IMR-90 (cell line): ENCODE results near the gene MLYCD. TPM values are rescaled to one million over a fixed set of nuclear protein-coding genes. Genes with fewer than 3 reads are reported as not detected.

ENCODE experiments used
- ATAC-seq: fragments of 200-7000 bp; cut with Tn5 transposase; 2 replicates; pipeline ENCODE4 v1.9.1; 2020; ENCODE audit warnings: low read depth, mild to moderate bottlenecking, moderate library complexity
- BruUV-seq: library from RNA; stranded (reverse); fragments of 400-500 nt; replicated peaks from 2 replicates; lab custom pipeline; 2021; lab: Mats Ljungman, UMichigan
- CTCF ChIA-PET: fragments of 300-600 bp; formaldehyde crosslinking; extraction: SDS; loops from one replicate; lab custom pipeline; 2021; ENCODE audit warnings: antibody characterized with exemption; lab: Yijun Ruan, JAX
- POLR2A ChIA-PET: fragments of 300-600 bp; sonication (Branson Sonifier 250); formaldehyde crosslinking; loops from one replicate; lab custom pipeline; 2022; ENCODE audit warnings: antibody characterized with exemption; ENCODE audit not compliant: unreplicated experiment; lab: Charles Lee
- DNase-seq: peaks from one replicate; pipeline ENCODE4 v3.0.0; 2013
- H2AFZ ChIP-seq: replicated peaks from 2 replicates; pipeline ENCODE3; 2013; ENCODE audit warnings: low read length, mild to moderate bottlenecking; ENCODE audit not compliant: poor library complexity
- H2AK5ac ChIP-seq: 2 replicates; pipeline ENCODE4 v1.6.1; 2013; ENCODE audit warnings: low read depth, low read length, inconsistent platforms
- H2AK9ac ChIP-seq: replicated peaks from 2 replicates; pipeline ENCODE3; 2013; ENCODE audit warnings: mild to moderate bottlenecking, low read depth, low read length, moderate library complexity; ENCODE audit not compliant: poor library complexity
- H2BK120ac ChIP-seq: 2 replicates; pipeline ENCODE4 v1.6.1; 2013; ENCODE audit warnings: low read depth, low read length, inconsistent platforms
- H2BK15ac ChIP-seq: 3 replicates; pipeline ENCODE4 v1.6.1; 2013; ENCODE audit warnings: low read depth, low read length, inconsistent platforms
- H2BK20ac ChIP-seq: 2 replicates; pipeline ENCODE4 v1.6.1; 2013; ENCODE audit warnings: low read depth, mild to moderate bottlenecking, inconsistent platforms, low read length, moderate library complexity
- H2BK5ac ChIP-seq: 2 replicates; pipeline ENCODE4 v1.6.1; 2013; ENCODE audit warnings: mild to moderate bottlenecking, low read depth, low read length, inconsistent platforms; ENCODE audit not compliant: poor library complexity, severe bottlenecking
- H3K14ac ChIP-seq: replicated peaks from 2 replicates; pipeline ENCODE4 v1.6.1; 2013; ENCODE audit warnings: low read depth, low read length, inconsistent platforms
- H3K18ac ChIP-seq: 2 replicates; pipeline ENCODE4 v1.6.1; 2013; ENCODE audit warnings: low read depth, low read length, control low read depth
- H3K23ac ChIP-seq: 2 replicates; pipeline ENCODE4 v1.6.1; 2013; ENCODE audit warnings: low read depth, low read length, inconsistent platforms
- H3K27ac ChIP-seq: 2 replicates; pipeline ENCODE4 v1.5.1; 2013; ENCODE audit warnings: mild to moderate bottlenecking, control low read depth, low read length; ENCODE audit not compliant: insufficient read depth
- H3K27me3 ChIP-seq: 2 replicates; pipeline ENCODE4 v1.6.1; 2013; ENCODE audit warnings: low read length; ENCODE audit not compliant: control insufficient read depth, insufficient read depth
- H3K36me3 ChIP-seq: 2 replicates; pipeline ENCODE4 v1.6.1; 2013; ENCODE audit warnings: low read length, mixed read lengths; ENCODE audit not compliant: control insufficient read depth, insufficient read depth
- H3K4ac ChIP-seq: 2 replicates; pipeline ENCODE4 v1.6.1; 2013; ENCODE audit warnings: low read depth, low read length, inconsistent platforms
- H3K4me1 ChIP-seq: 2 replicates; pipeline ENCODE4 v1.6.1; 2013; ENCODE audit warnings: low read length, mixed read lengths; ENCODE audit not compliant: control insufficient read depth, insufficient read depth
- H3K4me2 ChIP-seq: 2 replicates; pipeline ENCODE4 v1.6.1; 2013; ENCODE audit warnings: low read depth, mild to moderate bottlenecking, control low read depth, low read length, moderate library complexity
- H3K4me3 ChIP-seq: 2 replicates; pipeline ENCODE4 v1.5.1; 2013; ENCODE audit warnings: low read depth, mild to moderate bottlenecking, control low read depth, low read length, moderate library complexity; ENCODE audit not compliant: insufficient read depth
- H3K56ac ChIP-seq: 2 replicates; pipeline ENCODE4 v1.6.1; 2013; ENCODE audit warnings: low read length, inconsistent platforms; ENCODE audit not compliant: insufficient read depth; ENCODE audit errors: extremely low read depth
- H3K79me1 ChIP-seq, 2 experiments: 2 replicates each; pipeline ENCODE4 v1.6.1; 2013; ENCODE audit warnings: low read length in 2 of 2, inconsistent platforms in 1 of 2, low read depth in 1 of 2
- H3K9ac ChIP-seq: 2 replicates; pipeline ENCODE4 v1.6.1; 2013; ENCODE audit warnings: low read depth, low read length, control low read depth
- H3K9me1 ChIP-seq: 2 replicates; pipeline ENCODE4 v1.6.1; 2013; ENCODE audit warnings: low read length, inconsistent platforms; ENCODE audit not compliant: insufficient read depth
- H3K9me3 ChIP-seq: 2 replicates; pipeline ENCODE4 v1.6.1; 2013; ENCODE audit warnings: low read length; ENCODE audit not compliant: control insufficient read depth, insufficient read depth
- H4K20me1 ChIP-seq: 2 replicates; pipeline ENCODE4 v1.6.1; 2013; ENCODE audit warnings: low read length, inconsistent platforms; ENCODE audit not compliant: insufficient read depth
- H4K5ac ChIP-seq: 2 replicates; pipeline ENCODE4 v1.6.1; 2013; ENCODE audit warnings: mild to moderate bottlenecking, low read depth, low read length, control low read depth
- H4K8ac ChIP-seq, 2 experiments: 2 replicates each; pipeline ENCODE4 v1.6.1; 2013; ENCODE audit warnings: low read depth in 2 of 2, low read length in 2 of 2, control low read depth in 1 of 2, inconsistent platforms in 1 of 2
- H4K91ac ChIP-seq: 2 replicates; pipeline ENCODE4 v1.6.1; 2013; ENCODE audit warnings: low read depth, low read length, inconsistent platforms; ENCODE audit not compliant: insufficient read depth
- CEBPB ChIP-seq: IDR thresholded peaks from 2 replicates; pipeline ENCODE4 v1.6.1; 2012; ENCODE audit warnings: low read depth, low read length, improper control_type of control experiment
- ELK1 ChIP-seq: fragments of 150-350 bp; IDR thresholded peaks from 2 replicates; pipeline ENCODE4 v1.6.1; 2016; ENCODE audit warnings: low read depth, mild to moderate bottlenecking, low read length, moderate library complexity, borderline replicate concordance
- MAZ ChIP-seq: IDR thresholded peaks from 2 replicates; pipeline ENCODE4 v1.6.1; 2012; ENCODE audit warnings: low read depth, mild to moderate bottlenecking, low read length, improper control_type of control experiment, moderate library complexity, borderline replicate concordance
- NFE2L2 ChIP-seq: fragments of 150-350 bp; IDR thresholded peaks from 2 replicates; pipeline ENCODE4 v1.6.1; 2016; ENCODE audit warnings: low read depth, mild to moderate bottlenecking, low read length
- POLR2A ChIP-seq: IDR thresholded peaks from 2 replicates; pipeline ENCODE4 v1.6.1; 2012; ENCODE audit warnings: mild to moderate bottlenecking, low read depth, low read length
- WGBS, 2 experiments: methylation state at CpG; one replicate each; pipeline versions ENCODE4 v1.1.5 to v1.1.7; 2013; ENCODE audit warnings: missing lambda C conversion rate in 2 of 2; ENCODE audit not compliant: insufficient read length in 1 of 2; ENCODE audit errors: extremely low coverage in 2 of 2; 5-methylcytosine and 5-hydroxymethylcytosine counted together
- dilution Hi-C: fragments of 300-500 bp; cut with HindIII; formaldehyde crosslinking; loops from one replicate; pipeline ENCODE4 v1.14.3; 2018; ENCODE audit warnings: low sequenced_read_pairs; ENCODE audit not compliant: unreplicated experiment
- in situ Hi-C: fragments of 300-500 bp; cut with MboI; formaldehyde crosslinking; loops from 3 replicates; pipeline ENCODE4 v1.14.3; 2019; ENCODE audit warnings: low sequenced_read_pairs, inconsistent platforms, mixed read lengths
- intact Hi-C: fragments of 100-400 bp; cut with micrococcal nuclease; formaldehyde crosslinking; loops from 2 replicates; pipeline ENCODE4 v1.10.0; 2022
- polyA plus RNA-seq, 3 experiments: library from polyadenylated mRNA; depleted of rRNA; stranded (reverse); fragments of >200 nt; gene quantifications; 2 replicates each; pipeline ENCODE4 v1.2.3, GENCODE V29; 2012; ENCODE audit warnings: low replicate concordance in 1 of 3
- total RNA-seq: library from RNA; depleted of rRNA; stranded (reverse); fragments of >200 nt; gene quantifications from 2 replicates; pipeline ENCODE4 v1.2.3, GENCODE V29; 2012
- TF ChIP-seq, protein P1 (sequence below): conservative IDR thresholded peaks from 2 replicates; pipeline ENCODE4 v1.5.1; 2012; ENCODE audit warnings: mild to moderate bottlenecking, low read depth, low read length, improper control_type of control experiment
- TF ChIP-seq, protein P2 (sequence below): fragments of 150-350 bp; IDR thresholded peaks from 2 replicates; pipeline ENCODE4 v1.6.1; 2017; ENCODE audit warnings: mild to moderate bottlenecking, antibody characterized with exemption, low read length, low read depth

MLYCD gene
- total and polyA plus RNA-seq, 2 of the 4 experiments (the other 2 are of a cell fraction): 1.9 to 2.7 TPM

- H3K4me2 ChIP-seq: no peak overlapping the region
- peaks cover 6% of the 10 kb centered on the region for H3K9me3 ChIP-seq
- no peak overlapping the region for H3K14ac ChIP-seq
- no peak overlapping the region for H3K4me3 ChIP-seq
- H3K9me1 ChIP-seq: peaks cover 12% of the 10 kb centered on the region
- no peak overlapping the region for H4K5ac ChIP-seq
- in situ Hi-C loops: no loop called here
- BruUV-seq: no TSS peak
- no peak overlapping the region for H3K27ac ChIP-seq
- H3K23ac ChIP-seq: no peak overlapping the region
- H3K4ac ChIP-seq: no peak overlapping the region
- no peak overlapping the region for H2BK5ac ChIP-seq
- H2BK15ac ChIP-seq: no peak overlapping the region
- TF ChIP-seq, protein P1, sequence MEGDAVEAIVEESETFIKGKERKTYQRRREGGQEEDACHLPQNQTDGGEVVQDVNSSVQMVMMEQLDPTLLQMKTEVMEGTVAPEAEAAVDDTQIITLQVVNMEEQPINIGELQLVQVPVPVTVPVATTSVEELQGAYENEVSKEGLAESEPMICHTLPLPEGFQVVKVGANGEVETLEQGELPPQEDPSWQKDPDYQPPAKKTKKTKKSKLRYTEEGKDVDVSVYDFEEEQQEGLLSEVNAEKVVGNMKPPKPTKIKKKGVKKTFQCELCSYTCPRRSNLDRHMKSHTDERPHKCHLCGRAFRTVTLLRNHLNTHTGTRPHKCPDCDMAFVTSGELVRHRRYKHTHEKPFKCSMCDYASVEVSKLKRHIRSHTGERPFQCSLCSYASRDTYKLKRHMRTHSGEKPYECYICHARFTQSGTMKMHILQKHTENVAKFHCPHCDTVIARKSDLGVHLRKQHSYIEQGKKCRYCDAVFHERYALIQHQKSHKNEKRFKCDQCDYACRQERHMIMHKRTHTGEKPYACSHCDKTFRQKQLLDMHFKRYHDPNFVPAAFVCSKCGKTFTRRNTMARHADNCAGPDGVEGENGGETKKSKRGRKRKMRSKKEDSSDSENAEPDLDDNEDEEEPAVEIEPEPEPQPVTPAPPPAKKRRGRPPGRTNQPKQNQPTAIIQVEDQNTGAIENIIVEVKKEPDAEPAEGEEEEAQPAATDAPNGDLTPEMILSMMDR: no peak
- TF ChIP-seq ELK1 (no peak), POLR2A (no peak), CEBPB (no peak), NFE2L2 (no peak), MAZ (no peak)
- TF ChIP-seq, protein P2, sequence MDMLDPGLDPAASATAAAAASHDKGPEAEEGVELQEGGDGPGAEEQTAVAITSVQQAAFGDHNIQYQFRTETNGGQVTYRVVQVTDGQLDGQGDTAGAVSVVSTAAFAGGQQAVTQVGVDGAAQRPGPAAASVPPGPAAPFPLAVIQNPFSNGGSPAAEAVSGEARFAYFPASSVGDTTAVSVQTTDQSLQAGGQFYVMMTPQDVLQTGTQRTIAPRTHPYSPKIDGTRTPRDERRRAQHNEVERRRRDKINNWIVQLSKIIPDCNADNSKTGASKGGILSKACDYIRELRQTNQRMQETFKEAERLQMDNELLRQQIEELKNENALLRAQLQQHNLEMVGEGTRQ: no peak
- no peak overlapping the region for H2BK120ac ChIP-seq
- peaks cover 7% of the 10 kb centered on the region; the same call in 1 of the 2 replicates for H4K20me1 ChIP-seq
- H2AK5ac ChIP-seq: no peak overlapping the region
- peaks cover 12 to 15% of the 10 kb centered on the region in 2 experiments for H3K79me1 ChIP-seq
- H3K56ac ChIP-seq: no peak overlapping the region
- H2BK20ac ChIP-seq: no peak overlapping the region
- dilution Hi-C loops: no loop called here
- ATAC-seq (no peak), DNase-seq (no peak)
- H3K27me3 ChIP-seq: no peaks in the 10 kb centered on the region; the same call in 1 of the 2 replicates
- H4K91ac ChIP-seq: no peak overlapping the region
- H3K18ac ChIP-seq: no peak overlapping the region
- H2AK9ac ChIP-seq: no peak overlapping the region
- H3K9ac ChIP-seq: no peak overlapping the region
- intact Hi-C loops: no loop called here
- no peak overlapping the region for H4K8ac ChIP-seq
- ChIA-PET POLR2A (no interaction called here), CTCF (no interaction called here)
- H3K36me3 ChIP-seq: no peaks in the 10 kb centered on the region
- H3K4me1 ChIP-seq: peaks cover 5% of the 10 kb centered on the region
- H2AFZ ChIP-seq: no peak overlapping the region
- WGBS, 2 experiments: no CpG with 5 or more reads among the region's 3 CpGs
These were observed 3.0 kb upstream of the MLYCD start for GRCh38 chr16:83895942-83896341.
